GM12878 (cell line): ENCODE measurements around the gene WASF1. TPM values are rescaled to one million over a fixed set of nuclear protein-coding genes. Genes with fewer than 3 reads are reported as not detected.

ENCODE experiments used
- ASH2L ChIP-seq: fragments of 300-600, 200-600 bp; sonication (generic); IDR thresholded peaks from 2 replicates; pipeline ENCODE4 v1.6.1; 2017; ENCODE audit warnings: low read depth, mild to moderate bottlenecking, borderline replicate concordance
- CBX5 ChIP-seq: sonication (generic); IDR thresholded peaks from 2 replicates; pipeline ENCODE4 v1.6.1; 2016; ENCODE audit warnings: low read depth, moderate library complexity, mild to moderate bottlenecking, inconsistent platforms
- CEBPB ChIP-seq, 2 experiments: fragments of 150-350 bp in 1 of 2; IDR thresholded peaks; 2 replicates each; pipeline ENCODE4 v1.6.1; 2012 to 2014; ENCODE audit warnings: low read depth in 2 of 2, low read length in 2 of 2, borderline replicate concordance in 1 of 2, inconsistent platforms in 1 of 2
- CHD4 ChIP-seq: fragments of 200-600 bp; sonication (generic); IDR thresholded peaks from 2 replicates; pipeline ENCODE4 v1.6.1; 2016; ENCODE audit warnings: mild to moderate bottlenecking
- DPF2 ChIP-seq: fragments of 450-650 bp; IDR thresholded peaks from 2 replicates; pipeline ENCODE4 v1.6.1; 2017; ENCODE audit warnings: mild to moderate bottlenecking
- ESRRA ChIP-seq: IDR thresholded peaks from 2 replicates; pipeline ENCODE4 v1.6.1; 2012; ENCODE audit warnings: mild to moderate bottlenecking, low read length, improper control_type of control experiment
- EZH2 ChIP-seq: IDR thresholded peaks from 2 replicates; pipeline ENCODE4 v1.6.1; 2012; ENCODE audit warnings: low read depth, mild to moderate bottlenecking, control low read depth, inconsistent platforms, low read length, borderline replicate concordance; ENCODE audit not compliant: control insufficient read depth
- HCFC1 ChIP-seq: fragments of 150-350 bp; IDR thresholded peaks from 2 replicates; pipeline ENCODE4 v1.6.1; 2014; ENCODE audit warnings: low read length
- HDGF ChIP-seq: fragments of 450-650 bp; IDR thresholded peaks from 2 replicates; pipeline ENCODE4 v1.6.1; 2016; ENCODE audit warnings: antibody characterized with exemption
- POLR2AphosphoS5 ChIP-seq: IDR thresholded peaks from 2 replicates; pipeline ENCODE4 v1.6.1; 2011; ENCODE audit warnings: mild to moderate bottlenecking, low read length, inconsistent platforms
- RFX5 ChIP-seq: IDR thresholded peaks from 2 replicates; pipeline ENCODE4 v1.6.1; 2011; ENCODE audit warnings: low read depth, low read length, improper control_type of control experiment
- SMAD5 ChIP-seq: IDR thresholded peaks from 2 replicates; pipeline ENCODE4 v1.6.1; 2016; ENCODE audit warnings: antibody characterized with exemption, low read depth
- TCF12 ChIP-seq: IDR thresholded peaks from 2 replicates; pipeline ENCODE4 v1.6.1; 2011; ENCODE audit warnings: low read depth, mild to moderate bottlenecking, low read length
- TCF3 ChIP-seq: IDR thresholded peaks from 2 replicates; pipeline ENCODE4 v1.6.1; 2012; ENCODE audit warnings: low read depth, mild to moderate bottlenecking, low read length, borderline replicate concordance; ENCODE audit not compliant: insufficient read depth
- TCF7 ChIP-seq: IDR thresholded peaks from 2 replicates; pipeline ENCODE4 v1.6.1; 2014; ENCODE audit warnings: antibody characterized with exemption, borderline replicate concordance
- WRNIP1 ChIP-seq: IDR thresholded peaks from 2 replicates; pipeline ENCODE4 v1.6.1; 2011; ENCODE audit warnings: low read depth, low read length, improper control_type of control experiment, borderline replicate concordance
- ZBED1 ChIP-seq: IDR thresholded peaks from 2 replicates; pipeline ENCODE4 v1.6.1; 2016; ENCODE audit warnings: borderline replicate concordance
- ZZZ3 ChIP-seq: IDR thresholded peaks from 2 replicates; pipeline ENCODE4 v1.6.1; 2011; ENCODE audit warnings: low read depth; ENCODE audit not compliant: control insufficient read depth, insufficient read length
- polyA plus RNA-seq, 11 experiments: library from polyadenylated mRNA; depleted of rRNA in 4 of 11; unstranded in 6 of 11; stranded (reverse) in 5 of 11; fragments of >200 nt; fragmentation: Nextera tagmentation in 4 of 11; fragmentation: Illumina TruSeq in 1 of 11; extraction: Ambion mirVana in 4 of 11; extraction: Trizol in 1 of 11; gene quantifications; 1 replicate in 1 of 11; 2 replicates in 10 of 11; pipeline versions ENCODE4 v1.2.1 to v1.2.3, GENCODE V29; 2011 to 2016; ENCODE audit warnings: inconsistent platforms in 2 of 11, missing spikeins in 2 of 11, low read depth in 1 of 11
- total RNA-seq, 4 experiments: library from RNA; depleted of rRNA in 3 of 4; stranded (reverse); fragments of >200 nt in 3 of 4; fragmentation: Illumina TruSeq in 1 of 4; extraction: Trizol in 1 of 4; gene quantifications; 2 replicates each; pipeline versions ENCODE4 v1.2.1 to v1.2.3, GENCODE V29; 2013 to 2021
- TF ChIP-seq, protein P1 (sequence below): fragments of 450-650 bp; IDR thresholded peaks from 2 replicates; pipeline ENCODE4 v1.6.1; 2017; ENCODE audit warnings: mild to moderate bottlenecking, moderate library complexity
- TF ChIP-seq, protein P2 (sequence below): fragments of 450-650 bp; formaldehyde crosslinking; IDR thresholded peaks from 2 replicates; pipeline ENCODE4 v1.4.0; 2022; ENCODE audit warnings: mild to moderate bottlenecking, moderate library complexity
- TF ChIP-seq, protein P3 (sequence below): IDR thresholded peaks from 2 replicates; pipeline ENCODE4 v1.6.1; 2012; ENCODE audit warnings: low read depth, low read length, improper control_type of control experiment
- TF ChIP-seq, protein P4 (sequence below): IDR thresholded peaks from 2 replicates; pipeline ENCODE4 v1.6.1; 2011; ENCODE audit warnings: mild to moderate bottlenecking, low read depth, low read length, moderate library complexity; ENCODE audit not compliant: insufficient replicate concordance

The WASF1 gene
- total and polyA plus RNA-seq, 10 of the 15 experiments (the other 5 are each of a cell fraction or from before 2014, with no cell fraction given), result 1.3 to 10.2 (median 4.5) TPM

DNA sequence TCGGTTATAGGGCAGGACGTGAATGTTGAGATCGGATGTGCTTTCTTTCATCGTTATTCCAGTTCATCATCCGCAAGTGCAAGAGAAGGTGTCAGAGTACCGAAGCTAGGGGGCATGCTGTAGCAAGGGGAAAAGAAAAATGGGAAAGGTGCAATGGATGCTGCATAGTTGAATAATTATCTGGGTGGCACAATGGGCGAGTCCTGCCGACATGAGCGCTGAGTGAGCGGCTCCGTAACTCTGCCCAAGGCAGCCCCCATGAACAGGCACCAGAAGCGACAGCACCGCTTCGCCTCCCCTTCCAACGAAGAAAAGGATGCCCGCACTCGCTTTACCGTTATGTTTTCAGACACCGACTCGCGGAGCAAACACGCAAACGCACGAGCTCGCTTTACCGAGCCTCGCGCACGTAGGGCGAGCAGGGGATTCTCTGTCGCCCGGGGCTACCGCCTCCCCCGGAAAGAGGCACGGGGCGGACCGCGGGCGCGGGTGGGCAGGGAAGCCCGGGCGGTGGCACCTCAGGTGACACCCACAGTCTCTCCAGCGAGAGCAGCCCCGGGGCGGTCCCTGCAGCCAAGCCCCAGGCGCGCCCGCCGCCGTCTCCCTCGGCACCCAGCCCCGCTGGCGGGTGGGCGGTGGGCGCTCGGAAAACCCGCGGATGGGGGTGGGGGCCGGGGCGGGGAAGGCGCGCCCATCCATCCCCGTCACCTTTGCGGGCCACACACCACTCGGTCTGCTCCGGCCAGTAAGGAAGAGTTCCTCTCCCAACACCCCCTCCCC, 654 bp downstream of the WASF1 start (continued):
- TF ChIP-seq, protein P1, sequence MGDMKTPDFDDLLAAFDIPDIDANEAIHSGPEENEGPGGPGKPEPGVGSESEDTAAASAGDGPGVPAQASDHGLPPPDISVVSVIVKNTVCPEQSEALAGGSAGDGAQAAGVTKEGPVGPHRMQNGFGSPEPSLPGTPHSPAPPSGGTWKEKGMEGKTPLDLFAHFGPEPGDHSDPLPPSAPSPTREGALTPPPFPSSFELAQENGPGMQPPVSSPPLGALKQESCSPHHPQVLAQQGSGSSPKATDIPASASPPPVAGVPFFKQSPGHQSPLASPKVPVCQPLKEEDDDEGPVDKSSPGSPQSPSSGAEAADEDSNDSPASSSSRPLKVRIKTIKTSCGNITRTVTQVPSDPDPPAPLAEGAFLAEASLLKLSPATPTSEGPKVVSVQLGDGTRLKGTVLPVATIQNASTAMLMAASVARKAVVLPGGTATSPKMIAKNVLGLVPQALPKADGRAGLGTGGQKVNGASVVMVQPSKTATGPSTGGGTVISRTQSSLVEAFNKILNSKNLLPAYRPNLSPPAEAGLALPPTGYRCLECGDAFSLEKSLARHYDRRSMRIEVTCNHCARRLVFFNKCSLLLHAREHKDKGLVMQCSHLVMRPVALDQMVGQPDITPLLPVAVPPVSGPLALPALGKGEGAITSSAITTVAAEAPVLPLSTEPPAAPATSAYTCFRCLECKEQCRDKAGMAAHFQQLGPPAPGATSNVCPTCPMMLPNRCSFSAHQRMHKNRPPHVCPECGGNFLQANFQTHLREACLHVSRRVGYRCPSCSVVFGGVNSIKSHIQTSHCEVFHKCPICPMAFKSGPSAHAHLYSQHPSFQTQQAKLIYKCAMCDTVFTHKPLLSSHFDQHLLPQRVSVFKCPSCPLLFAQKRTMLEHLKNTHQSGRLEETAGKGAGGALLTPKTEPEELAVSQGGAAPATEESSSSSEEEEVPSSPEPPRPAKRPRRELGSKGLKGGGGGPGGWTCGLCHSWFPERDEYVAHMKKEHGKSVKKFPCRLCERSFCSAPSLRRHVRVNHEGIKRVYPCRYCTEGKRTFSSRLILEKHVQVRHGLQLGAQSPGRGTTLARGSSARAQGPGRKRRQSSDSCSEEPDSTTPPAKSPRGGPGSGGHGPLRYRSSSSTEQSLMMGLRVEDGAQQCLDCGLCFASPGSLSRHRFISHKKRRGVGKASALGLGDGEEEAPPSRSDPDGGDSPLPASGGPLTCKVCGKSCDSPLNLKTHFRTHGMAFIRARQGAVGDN, result no peak
- no peak for TF ChIP-seq HDGF
- no peak for TF ChIP-seq POLR2AphosphoS5
- no peak for TF ChIP-seq HCFC1
- TF ChIP-seq TCF12, result no peak
- no peak for TF ChIP-seq TCF7
- no peak for TF ChIP-seq TCF3
- no peak for TF ChIP-seq RFX5
- TF ChIP-seq ZZZ3, result no peak
- TF ChIP-seq DPF2, result no peak
- TF ChIP-seq ESRRA, result no peak
- TF ChIP-seq ZBED1, result no peak
- TF ChIP-seq CEBPB (IDR thresholded peaks at IDR 0.05; ENCODE audit: borderline replicate concordance in 1 of 2, low read depth in 2 of 2, low read length in 2 of 2), result no peak
- TF ChIP-seq, protein P2, sequence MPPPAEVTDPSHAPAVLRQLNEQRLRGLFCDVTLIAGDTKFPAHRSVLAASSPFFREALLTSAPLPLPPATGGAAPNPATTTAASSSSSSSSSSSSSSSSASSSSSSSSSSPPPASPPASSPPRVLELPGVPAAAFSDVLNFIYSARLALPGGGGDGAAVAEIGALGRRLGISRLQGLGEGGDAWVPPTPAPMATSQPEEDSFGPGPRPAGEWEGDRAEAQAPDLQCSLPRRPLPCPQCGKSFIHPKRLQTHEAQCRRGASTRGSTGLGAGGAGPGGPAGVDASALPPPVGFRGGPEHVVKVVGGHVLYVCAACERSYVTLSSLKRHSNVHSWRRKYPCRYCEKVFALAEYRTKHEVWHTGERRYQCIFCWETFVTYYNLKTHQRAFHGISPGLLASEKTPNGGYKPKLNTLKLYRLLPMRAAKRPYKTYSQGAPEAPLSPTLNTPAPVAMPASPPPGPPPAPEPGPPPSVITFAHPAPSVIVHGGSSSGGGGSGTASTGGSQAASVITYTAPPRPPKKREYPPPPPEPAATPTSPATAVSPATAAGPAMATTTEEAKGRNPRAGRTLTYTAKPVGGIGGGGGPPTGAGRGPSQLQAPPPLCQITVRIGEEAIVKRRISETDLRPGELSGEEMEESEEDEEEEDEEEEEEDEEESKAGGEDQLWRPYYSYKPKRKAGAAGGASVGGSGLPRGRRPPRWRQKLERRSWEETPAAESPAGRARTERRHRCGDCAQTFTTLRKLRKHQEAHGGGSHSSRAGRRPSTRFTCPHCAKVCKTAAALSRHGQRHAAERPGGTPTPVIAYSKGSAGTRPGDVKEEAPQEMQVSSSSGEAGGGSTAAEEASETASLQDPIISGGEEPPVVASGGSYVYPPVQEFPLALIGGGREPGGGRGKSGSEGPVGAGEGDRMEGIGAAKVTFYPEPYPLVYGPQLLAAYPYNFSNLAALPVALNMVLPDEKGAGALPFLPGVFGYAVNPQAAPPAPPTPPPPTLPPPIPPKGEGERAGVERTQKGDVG, result no peak
- TF ChIP-seq SMAD5, result no peak
- TF ChIP-seq EZH2, result no peak
- TF ChIP-seq, protein P3, sequence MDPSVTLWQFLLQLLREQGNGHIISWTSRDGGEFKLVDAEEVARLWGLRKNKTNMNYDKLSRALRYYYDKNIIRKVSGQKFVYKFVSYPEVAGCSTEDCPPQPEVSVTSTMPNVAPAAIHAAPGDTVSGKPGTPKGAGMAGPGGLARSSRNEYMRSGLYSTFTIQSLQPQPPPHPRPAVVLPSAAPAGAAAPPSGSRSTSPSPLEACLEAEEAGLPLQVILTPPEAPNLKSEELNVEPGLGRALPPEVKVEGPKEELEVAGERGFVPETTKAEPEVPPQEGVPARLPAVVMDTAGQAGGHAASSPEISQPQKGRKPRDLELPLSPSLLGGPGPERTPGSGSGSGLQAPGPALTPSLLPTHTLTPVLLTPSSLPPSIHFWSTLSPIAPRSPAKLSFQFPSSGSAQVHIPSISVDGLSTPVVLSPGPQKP, result no peak
- TF ChIP-seq, protein P4, sequence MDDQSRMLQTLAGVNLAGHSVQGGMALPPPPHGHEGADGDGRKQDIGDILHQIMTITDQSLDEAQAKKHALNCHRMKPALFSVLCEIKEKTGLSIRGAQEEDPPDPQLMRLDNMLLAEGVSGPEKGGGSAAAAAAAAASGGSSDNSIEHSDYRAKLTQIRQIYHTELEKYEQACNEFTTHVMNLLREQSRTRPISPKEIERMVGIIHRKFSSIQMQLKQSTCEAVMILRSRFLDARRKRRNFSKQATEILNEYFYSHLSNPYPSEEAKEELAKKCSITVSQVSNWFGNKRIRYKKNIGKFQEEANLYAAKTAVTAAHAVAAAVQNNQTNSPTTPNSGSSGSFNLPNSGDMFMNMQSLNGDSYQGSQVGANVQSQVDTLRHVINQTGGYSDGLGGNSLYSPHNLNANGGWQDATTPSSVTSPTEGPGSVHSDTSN, result no peak
- no peak for TF ChIP-seq WRNIP1
- TF ChIP-seq CHD4, result no peak
- no peak for TF ChIP-seq CBX5
- no peak for TF ChIP-seq ASH2L
